Measurements from ENCODE around the gene HTT.

HTT gene

DNA sequence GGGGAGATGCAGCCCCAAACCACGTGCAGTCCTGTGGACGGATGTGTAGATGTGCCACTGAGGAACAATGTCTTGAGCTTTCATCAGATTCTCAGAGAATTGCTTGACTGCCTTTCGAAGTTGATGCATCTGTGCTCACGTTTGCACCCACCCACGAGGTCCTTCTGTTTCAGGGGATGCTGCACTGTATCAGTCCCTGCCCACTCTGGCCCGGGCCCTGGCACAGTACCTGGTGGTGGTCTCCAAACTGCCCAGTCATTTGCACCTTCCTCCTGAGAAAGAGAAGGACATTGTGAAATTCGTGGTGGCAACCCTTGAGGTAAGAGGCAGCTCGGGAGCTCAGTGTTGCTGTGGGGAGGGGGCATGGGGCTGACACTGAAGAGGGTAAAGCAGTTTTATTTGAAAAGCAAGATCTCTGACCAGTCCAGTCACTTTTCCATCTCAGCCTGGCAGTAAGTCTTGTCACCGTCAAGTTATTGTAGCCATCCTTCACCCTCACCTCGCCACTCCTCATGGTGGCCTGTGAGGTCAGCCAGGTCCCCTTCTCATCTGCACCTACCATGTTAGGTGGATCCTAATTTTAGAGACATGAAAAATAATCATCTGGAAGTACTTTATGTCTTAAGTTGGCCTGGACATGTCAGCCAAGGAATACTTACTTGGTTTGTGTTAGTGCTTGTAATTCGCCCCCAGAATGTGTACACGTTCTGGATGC is 138.1 kb downstream of the HTT start:
- TF ChIP-seq, protein P1, sequence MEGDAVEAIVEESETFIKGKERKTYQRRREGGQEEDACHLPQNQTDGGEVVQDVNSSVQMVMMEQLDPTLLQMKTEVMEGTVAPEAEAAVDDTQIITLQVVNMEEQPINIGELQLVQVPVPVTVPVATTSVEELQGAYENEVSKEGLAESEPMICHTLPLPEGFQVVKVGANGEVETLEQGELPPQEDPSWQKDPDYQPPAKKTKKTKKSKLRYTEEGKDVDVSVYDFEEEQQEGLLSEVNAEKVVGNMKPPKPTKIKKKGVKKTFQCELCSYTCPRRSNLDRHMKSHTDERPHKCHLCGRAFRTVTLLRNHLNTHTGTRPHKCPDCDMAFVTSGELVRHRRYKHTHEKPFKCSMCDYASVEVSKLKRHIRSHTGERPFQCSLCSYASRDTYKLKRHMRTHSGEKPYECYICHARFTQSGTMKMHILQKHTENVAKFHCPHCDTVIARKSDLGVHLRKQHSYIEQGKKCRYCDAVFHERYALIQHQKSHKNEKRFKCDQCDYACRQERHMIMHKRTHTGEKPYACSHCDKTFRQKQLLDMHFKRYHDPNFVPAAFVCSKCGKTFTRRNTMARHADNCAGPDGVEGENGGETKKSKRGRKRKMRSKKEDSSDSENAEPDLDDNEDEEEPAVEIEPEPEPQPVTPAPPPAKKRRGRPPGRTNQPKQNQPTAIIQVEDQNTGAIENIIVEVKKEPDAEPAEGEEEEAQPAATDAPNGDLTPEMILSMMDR (IDR thresholded peaks at IDR 0.05; ENCODE audit: insufficient read depth, low read depth, low read length, missing control alignments): no peak
- no peak for DNase-seq (ENCODE audit: low read depth)
- no peak overlapping the region for H3K4me3 ChIP-seq (ENCODE audit: low read depth, low read length)

DNA sequence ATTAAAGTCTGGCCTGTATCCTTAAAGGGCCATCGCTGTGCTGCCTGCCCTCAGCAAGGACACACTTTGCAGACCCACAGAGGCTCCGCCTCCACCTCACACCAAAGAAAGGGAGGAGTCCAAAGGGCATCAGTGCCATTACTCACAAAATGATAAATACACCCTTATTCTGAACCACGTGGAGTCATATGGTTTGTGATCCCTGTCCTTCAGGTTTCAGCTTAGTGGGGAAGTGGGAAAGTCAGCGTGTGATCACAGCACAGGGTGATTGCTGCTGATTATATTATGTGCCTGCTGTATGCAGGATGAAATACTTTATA is 138.6 kb downstream of the HTT start:
- TF ChIP-seq, protein P1 (IDR thresholded peaks at IDR 0.05; ENCODE audit: insufficient read depth, low read depth, low read length, missing control alignments): no peak
- DNase-seq (ENCODE audit: low read depth): no peak

DNA sequence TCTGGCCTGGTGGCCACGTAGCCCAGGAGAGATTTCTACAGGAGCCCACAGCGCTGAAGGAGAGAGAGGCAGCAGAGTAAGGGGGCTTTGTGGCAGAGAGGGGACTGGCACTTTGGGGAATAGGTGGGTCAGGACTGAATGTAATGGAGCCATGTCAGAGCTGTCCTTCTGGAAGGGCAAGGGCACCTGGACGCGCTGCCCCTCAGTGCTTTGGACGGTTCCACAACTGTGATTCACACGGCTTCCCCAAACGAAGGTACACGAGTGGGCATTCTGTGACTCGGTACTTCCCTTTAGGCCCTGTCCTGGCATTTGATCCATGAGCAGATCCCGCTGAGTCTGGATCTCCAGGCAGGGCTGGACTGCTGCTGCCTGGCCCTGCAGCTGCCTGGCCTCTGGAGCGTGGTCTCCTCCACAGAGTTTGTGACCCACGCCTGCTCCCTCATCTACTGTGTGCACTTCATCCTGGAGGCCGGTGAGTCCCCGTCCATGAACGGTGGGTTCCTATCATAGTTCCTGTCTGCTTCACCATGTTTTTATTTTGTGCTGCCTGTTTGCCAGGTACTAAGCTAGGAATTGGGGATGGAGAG is 139.3 kb downstream of the HTT start:
- DNase-seq (ENCODE audit: low read depth): no peak
- TF ChIP-seq, protein P1 (IDR thresholded peaks at IDR 0.05; ENCODE audit: insufficient read depth, low read depth, low read length, missing control alignments): no peak
- H3K4me3 ChIP-seq (ENCODE audit: low read depth, low read length): no peak overlapping the region

More for the DNA sequence above, 138.6 kb downstream of the HTT start:
- H3K4me3 ChIP-seq (ENCODE audit: low read depth, low read length): no peak overlapping the region

DNA sequence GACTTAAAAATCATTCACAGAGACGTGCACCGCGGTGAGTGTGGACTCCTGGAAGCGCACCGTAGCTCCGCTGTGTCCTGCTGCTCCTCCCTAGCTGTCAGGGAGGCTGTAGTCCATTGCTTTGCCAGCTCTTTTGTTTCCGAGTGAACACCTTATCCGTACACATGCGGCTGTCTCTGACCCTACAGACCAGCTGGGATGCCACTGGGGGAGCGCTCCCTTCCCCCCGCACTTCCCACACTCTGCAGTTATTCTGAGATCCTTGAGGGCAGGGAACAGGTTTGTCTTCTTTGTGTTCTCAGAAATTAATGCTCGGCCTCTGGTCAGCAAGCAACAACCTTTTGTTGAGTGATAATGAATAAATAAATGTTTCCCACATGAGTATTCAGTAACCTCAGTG is 140.8 kb downstream of the HTT start:
- DNase-seq (ENCODE audit: low read depth): no peak
- TF ChIP-seq, protein P1 (IDR thresholded peaks at IDR 0.05; ENCODE audit: insufficient read depth, low read depth, low read length, missing control alignments): no peak
- no peak overlapping the region for H3K4me3 ChIP-seq (ENCODE audit: low read depth, low read length)

DNA sequence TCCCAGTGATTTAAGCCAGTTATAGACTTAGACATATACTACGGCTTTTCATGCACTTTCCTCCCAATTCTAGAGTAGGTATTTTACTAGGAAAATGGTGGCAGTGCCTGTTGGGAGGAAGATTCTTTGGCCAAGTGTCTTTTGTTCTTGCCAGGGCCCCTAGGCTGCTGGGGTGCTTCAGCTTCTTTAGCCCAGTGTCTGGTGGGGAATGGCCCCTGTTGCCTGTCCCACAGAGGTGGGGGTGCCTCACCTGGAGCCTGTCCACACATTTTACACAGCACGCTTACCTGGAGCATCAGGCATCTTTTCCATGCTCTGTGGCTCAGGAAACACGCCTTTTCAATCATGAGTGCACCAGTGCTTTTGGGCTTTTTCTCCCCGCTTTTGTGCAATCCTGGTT is 141.3 kb downstream of the HTT start:
- DNase-seq (ENCODE audit: low read depth): no peak
- no peak overlapping the region for H3K4me3 ChIP-seq (ENCODE audit: low read depth, low read length)
- TF ChIP-seq, protein P1 (IDR thresholded peaks at IDR 0.05; ENCODE audit: insufficient read depth, low read depth, low read length, missing control alignments): no peak

DNA sequence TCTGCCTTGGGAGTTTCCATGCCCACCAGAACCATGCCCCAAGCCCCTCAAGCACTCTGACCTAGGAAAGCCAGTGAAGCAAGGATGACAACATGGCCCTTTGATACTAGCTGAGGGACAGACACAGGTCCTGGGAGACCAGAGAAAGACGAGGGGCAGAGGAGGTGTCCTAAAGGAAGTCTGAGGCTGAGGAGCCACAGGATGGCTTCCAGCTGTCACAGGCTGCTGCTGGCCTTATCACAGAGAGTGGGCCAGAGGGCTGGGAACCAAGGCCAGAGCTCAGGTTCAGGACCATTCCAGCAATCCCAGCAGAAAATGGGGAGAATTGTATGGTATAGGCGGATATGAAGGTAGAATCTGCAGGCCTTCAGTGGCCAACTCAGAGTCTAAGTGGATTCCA is 142.8 kb downstream of the HTT start:
- no peak for DNase-seq (ENCODE audit: low read depth)
- TF ChIP-seq, protein P1 (IDR thresholded peaks at IDR 0.05; ENCODE audit: insufficient read depth, low read depth, low read length, missing control alignments): no peak
- no peak overlapping the region for H3K4me3 ChIP-seq (ENCODE audit: low read depth, low read length)

DNA sequence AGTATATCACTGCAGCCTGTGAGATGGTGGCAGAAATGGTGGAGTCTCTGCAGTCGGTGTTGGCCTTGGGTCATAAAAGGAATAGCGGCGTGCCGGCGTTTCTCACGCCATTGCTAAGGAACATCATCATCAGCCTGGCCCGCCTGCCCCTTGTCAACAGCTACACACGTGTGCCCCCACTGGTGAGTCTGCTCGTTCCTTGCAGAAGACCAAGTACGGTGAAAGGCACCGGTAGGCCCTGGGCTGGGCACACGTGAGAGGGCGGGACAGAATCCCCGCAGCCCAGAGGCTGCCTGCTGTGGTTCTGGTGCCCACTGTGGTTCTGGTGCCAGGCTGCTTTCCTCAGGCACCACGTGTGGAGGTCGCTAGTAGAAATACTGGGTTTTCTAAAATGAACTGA is 143.3 kb downstream of the HTT start:
- H3K4me3 ChIP-seq (ENCODE audit: low read depth, low read length): no peak overlapping the region
- no peak for DNase-seq (ENCODE audit: low read depth)
- TF ChIP-seq, protein P1 (IDR thresholded peaks at IDR 0.05; ENCODE audit: insufficient read depth, low read depth, low read length, missing control alignments): no peak
